ENCODE data around the gene UCKL1. TPM values are rescaled to one million over a fixed set of nuclear protein-coding genes. Genes with fewer than 3 reads are reported as not detected.
"Not testable (repeated sequence)": the region's sequence is repeated elsewhere in the genome, so short reads cannot be mapped to it uniquely, and the experiment has no call there.

Gene UCKL1
- total and polyA plus RNA-seq, 2 donors, result 21.2 to 51.8 TPM

- H3K9me3 ChIP-seq (ENCODE audit: control insufficient read depth in 2 of 2, insufficient read depth in 1 of 2, low read length in 1 of 2), result no peaks in the 10 kb centered on the region
- peak overlapping the region; percentile 69 to 78 for H3K4me3 ChIP-seq (ENCODE audit: low read length in 2 of 2)
- H3K27ac ChIP-seq (ENCODE audit: low read depth in 1 of 2, low read length in 1 of 2), result peak overlapping the region; percentile 66 to 85
- peaks cover 0 to 17% of the 10 kb centered on the region in 2 donors for H3K27me3 ChIP-seq (ENCODE audit: control insufficient read depth in 2 of 2, insufficient read depth in 1 of 2, low read length in 1 of 2)
- peaks cover 15 to 41% of the 10 kb centered on the region in 2 donors for H3K4me1 ChIP-seq (ENCODE audit: control insufficient read depth in 2 of 2, insufficient read depth in 2 of 2, low read length in 2 of 2)
- peaks cover 22 to 29% of the 10 kb centered on the region in 2 donors for H3K36me3 ChIP-seq (ENCODE audit: control insufficient read depth in 2 of 2, insufficient read depth in 2 of 2, low read length in 1 of 2)
- WGBS, result 79% methylated on average over 15 of the region's 15 CpGs
- no peak for DNase-seq (ENCODE audit: low read depth in 6 of 9, low spot score in 9 of 9)
Observed at GRCh38 chr20:63980317-63980805, 24.1 kb upstream of the UCKL1 start.

- Histone ChIP-seq H3K27ac (ENCODE audit: low read depth in 1 of 2, low read length in 1 of 2) (peak within 1 kb of the TSS; percentile 66 to 85), H3K36me3 (ENCODE audit: control insufficient read depth in 2 of 2, insufficient read depth in 2 of 2, low read length in 1 of 2) (peaks cover 22 to 28% of the 10 kb centered on the region in 2 donors), H3K9me3 (ENCODE audit: control insufficient read depth in 2 of 2, insufficient read depth in 1 of 2, low read length in 1 of 2) (no peaks in the 10 kb centered on the region), H3K4me1 (ENCODE audit: control insufficient read depth in 2 of 2, insufficient read depth in 2 of 2, low read length in 2 of 2) (peaks cover 15 to 41% of the 10 kb centered on the region in 2 donors), H3K4me3 (ENCODE audit: low read length in 2 of 2) (peak within 1 kb of the TSS; percentile 69 to 78), H3K27me3 (ENCODE audit: control insufficient read depth in 2 of 2, insufficient read depth in 1 of 2, low read length in 1 of 2) (peaks cover 0 to 17% of the 10 kb centered on the region in 2 donors)
- DNase-seq (ENCODE audit: low read depth in 6 of 9, low spot score in 9 of 9), result peak in 3 of 9 donors; percentile 52 to 72 (median 55)
- under 1% methylated on average over 52 of the region's 52 CpGs for WGBS
Observed at GRCh38 chr20:63979557-63980316, 23.5 kb upstream of the UCKL1 start, which contains the start of gene SAMD10. SAMD10 (minus strand) TSS chr20:63979642; CDS start chr20:63979467, 175 bp downstream.

GRCh38 chr20:63979229-63979556 lies 23.0 kb upstream of the UCKL1 start:
- Histone ChIP-seq H3K27ac (ENCODE audit: low read depth in 1 of 2, low read length in 1 of 2) (peak overlapping the region; percentile 43 to 85), H3K9me3 (ENCODE audit: control insufficient read depth in 2 of 2, insufficient read depth in 1 of 2, low read length in 1 of 2) (peaks cover 0 to 2% of the 10 kb centered on the region in 2 donors), H3K4me1 (ENCODE audit: control insufficient read depth in 2 of 2, insufficient read depth in 2 of 2, low read length in 2 of 2) (peaks cover 15 to 44% of the 10 kb centered on the region in 2 donors), H3K27me3 (ENCODE audit: control insufficient read depth in 2 of 2, insufficient read depth in 1 of 2, low read length in 1 of 2) (peaks cover 0 to 17% of the 10 kb centered on the region in 2 donors), H3K36me3 (ENCODE audit: control insufficient read depth in 2 of 2, insufficient read depth in 2 of 2, low read length in 1 of 2) (peaks cover 17 to 23% of the 10 kb centered on the region in 2 donors), H3K4me3 (ENCODE audit: low read length in 2 of 2) (peak overlapping the region; percentile 55 to 69)
- DNase-seq (ENCODE audit: low read depth in 6 of 9, low spot score in 9 of 9), result no peak
- under 1% methylated on average over 47 of the region's 47 CpGs for WGBS

- WGBS, result 3% methylated on average over 52 of the region's 52 CpGs
- Histone ChIP-seq H3K4me3 (ENCODE audit: low read length in 2 of 2) (peak overlapping the region; percentile 55 to 69), H3K4me1 (ENCODE audit: control insufficient read depth in 2 of 2, insufficient read depth in 2 of 2, low read length in 2 of 2) (peaks cover 15 to 47% of the 10 kb centered on the region in 2 donors), H3K27me3 (ENCODE audit: control insufficient read depth in 2 of 2, insufficient read depth in 1 of 2, low read length in 1 of 2) (peaks cover 0 to 17% of the 10 kb centered on the region in 2 donors), H3K27ac (ENCODE audit: low read depth in 1 of 2, low read length in 1 of 2) (peak overlapping the region; percentile 43 to 85), H3K9me3 (ENCODE audit: control insufficient read depth in 2 of 2, insufficient read depth in 1 of 2, low read length in 1 of 2) (peaks cover 0 to 2% of the 10 kb centered on the region in 2 donors), H3K36me3 (ENCODE audit: control insufficient read depth in 2 of 2, insufficient read depth in 2 of 2, low read length in 1 of 2) (peaks cover 17 to 18% of the 10 kb centered on the region in 2 donors)
- peak in 1 of 9 donors; percentile 55 for DNase-seq (ENCODE audit: low read depth in 6 of 9, low spot score in 9 of 9)
Observed at GRCh38 chr20:63978319-63979228, 22.4 kb upstream of the UCKL1 start.

- Histone ChIP-seq H3K36me3 (ENCODE audit: control insufficient read depth in 2 of 2, insufficient read depth in 2 of 2, low read length in 1 of 2) (peaks cover 10 to 12% of the 10 kb centered on the region in 2 donors), H3K27me3 (ENCODE audit: control insufficient read depth in 2 of 2, insufficient read depth in 1 of 2, low read length in 1 of 2) (peaks cover 0 to 17% of the 10 kb centered on the region in 2 donors), H3K9me3 (ENCODE audit: control insufficient read depth in 2 of 2, insufficient read depth in 1 of 2, low read length in 1 of 2) (peaks cover 0 to 2% of the 10 kb centered on the region in 2 donors), H3K4me3 (ENCODE audit: low read length in 2 of 2) (peak overlapping the region; percentile 55 to 69), H3K4me1 (ENCODE audit: control insufficient read depth in 2 of 2, insufficient read depth in 2 of 2, low read length in 2 of 2) (peaks cover 15 to 47% of the 10 kb centered on the region in 2 donors), H3K27ac (ENCODE audit: low read depth in 1 of 2, low read length in 1 of 2) (no peak overlapping the region)
- 88% methylated on average over 16 of the region's 16 CpGs for WGBS
- DNase-seq (ENCODE audit: low read depth in 6 of 9, low spot score in 9 of 9), result no peak
Observed at GRCh38 chr20:63977739-63978276, 21.6 kb upstream of the UCKL1 start.

GRCh38 chr20:63976980-63977738 lies 20.9 kb upstream of the UCKL1 start:
- peaks cover 0 to 17% of the 10 kb centered on the region in 2 donors for H3K27me3 ChIP-seq (ENCODE audit: control insufficient read depth in 2 of 2, insufficient read depth in 1 of 2, low read length in 1 of 2)
- peaks cover 0 to 2% of the 10 kb centered on the region in 2 donors for H3K9me3 ChIP-seq (ENCODE audit: control insufficient read depth in 2 of 2, insufficient read depth in 1 of 2, low read length in 1 of 2)
- H3K4me3 ChIP-seq (ENCODE audit: low read length in 2 of 2), result no peak overlapping the region
- 97% methylated on average over 18 of the region's 18 CpGs for WGBS
- H3K27ac ChIP-seq (ENCODE audit: low read depth in 1 of 2, low read length in 1 of 2), result no peak overlapping the region
- H3K4me1 ChIP-seq (ENCODE audit: control insufficient read depth in 2 of 2, insufficient read depth in 2 of 2, low read length in 2 of 2), result peaks cover 15 to 53% of the 10 kb centered on the region in 2 donors
- no peak for DNase-seq (ENCODE audit: low read depth in 6 of 9, low spot score in 9 of 9)
- H3K36me3 ChIP-seq (ENCODE audit: control insufficient read depth in 2 of 2, insufficient read depth in 2 of 2, low read length in 1 of 2), result peaks cover 9% of the 10 kb centered on the region in 2 donors

GRCh38 chr20:63976511-63976910 lies 20.3 kb upstream of the UCKL1 start:
- H3K27ac ChIP-seq (ENCODE audit: low read depth in 1 of 2, low read length in 1 of 2); DNase-seq (ENCODE audit: low read depth in 6 of 9, low spot score in 9 of 9); H3K9me3 ChIP-seq (ENCODE audit: control insufficient read depth in 2 of 2, insufficient read depth in 1 of 2, low read length in 1 of 2); H3K36me3 ChIP-seq (ENCODE audit: control insufficient read depth in 2 of 2, insufficient read depth in 2 of 2, low read length in 1 of 2); H3K4me3 ChIP-seq (ENCODE audit: low read length in 2 of 2): not testable (repeated sequence)
- peaks cover 12 to 50% of the 10 kb centered on the region in 2 donors for H3K4me1 ChIP-seq (ENCODE audit: control insufficient read depth in 2 of 2, insufficient read depth in 2 of 2, low read length in 2 of 2)
- 90% methylated on average over 7 of the region's 7 CpGs for WGBS
- H3K27me3 ChIP-seq (ENCODE audit: control insufficient read depth in 2 of 2, insufficient read depth in 1 of 2, low read length in 1 of 2), result peaks cover 0 to 17% of the 10 kb centered on the region in 2 donors
